IMR-90 (cell line): Measurements from ENCODE around the gene SERPINA1. TPM values are rescaled to one million over a fixed set of nuclear protein-coding genes. Genes with fewer than 3 reads are reported as not detected.

Experiments
- ATAC-seq: fragments of 200-7000 bp; cut with Tn5 transposase; 2 replicates; pipeline ENCODE4 v1.9.1; 2020; ENCODE audit warnings: low read depth, mild to moderate bottlenecking, moderate library complexity
- BruUV-seq: library from RNA; stranded (reverse); fragments of 400-500 nt; replicated peaks from 2 replicates; lab custom pipeline; 2021; lab: Mats Ljungman, UMichigan
- CTCF ChIA-PET: fragments of 300-600 bp; formaldehyde crosslinking; extraction: SDS; loops from one replicate; lab custom pipeline; 2021; ENCODE audit warnings: antibody characterized with exemption; lab: Yijun Ruan, JAX
- POLR2A ChIA-PET: fragments of 300-600 bp; sonication (Branson Sonifier 250); formaldehyde crosslinking; loops from one replicate; lab custom pipeline; 2022; ENCODE audit warnings: antibody characterized with exemption; ENCODE audit not compliant: unreplicated experiment; lab: Charles Lee
- DNase-seq: peaks from one replicate; pipeline ENCODE4 v3.0.0; 2013
- H2AFZ ChIP-seq: replicated peaks from 2 replicates; pipeline ENCODE3; 2013; ENCODE audit warnings: low read length, mild to moderate bottlenecking; ENCODE audit not compliant: poor library complexity
- H2AK5ac ChIP-seq: 2 replicates; pipeline ENCODE4 v1.6.1; 2013; ENCODE audit warnings: low read depth, low read length, inconsistent platforms
- H2AK9ac ChIP-seq: replicated peaks from 2 replicates; pipeline ENCODE3; 2013; ENCODE audit warnings: mild to moderate bottlenecking, low read depth, low read length, moderate library complexity; ENCODE audit not compliant: poor library complexity
- H2BK120ac ChIP-seq: 2 replicates; pipeline ENCODE4 v1.6.1; 2013; ENCODE audit warnings: low read depth, low read length, inconsistent platforms
- H2BK15ac ChIP-seq: 3 replicates; pipeline ENCODE4 v1.6.1; 2013; ENCODE audit warnings: low read depth, low read length, inconsistent platforms
- H2BK20ac ChIP-seq: 2 replicates; pipeline ENCODE4 v1.6.1; 2013; ENCODE audit warnings: low read depth, mild to moderate bottlenecking, inconsistent platforms, low read length, moderate library complexity
- H2BK5ac ChIP-seq: 2 replicates; pipeline ENCODE4 v1.6.1; 2013; ENCODE audit warnings: mild to moderate bottlenecking, low read depth, low read length, inconsistent platforms; ENCODE audit not compliant: poor library complexity, severe bottlenecking
- H3K14ac ChIP-seq: replicated peaks from 2 replicates; pipeline ENCODE4 v1.6.1; 2013; ENCODE audit warnings: low read depth, low read length, inconsistent platforms
- H3K18ac ChIP-seq: 2 replicates; pipeline ENCODE4 v1.6.1; 2013; ENCODE audit warnings: low read depth, low read length, control low read depth
- H3K23ac ChIP-seq: 2 replicates; pipeline ENCODE4 v1.6.1; 2013; ENCODE audit warnings: low read depth, low read length, inconsistent platforms
- H3K27ac ChIP-seq: 2 replicates; pipeline ENCODE4 v1.5.1; 2013; ENCODE audit warnings: mild to moderate bottlenecking, control low read depth, low read length; ENCODE audit not compliant: insufficient read depth
- H3K27me3 ChIP-seq: 2 replicates; pipeline ENCODE4 v1.6.1; 2013; ENCODE audit warnings: low read length; ENCODE audit not compliant: control insufficient read depth, insufficient read depth
- H3K36me3 ChIP-seq: 2 replicates; pipeline ENCODE4 v1.6.1; 2013; ENCODE audit warnings: low read length, mixed read lengths; ENCODE audit not compliant: control insufficient read depth, insufficient read depth
- H3K4ac ChIP-seq: 2 replicates; pipeline ENCODE4 v1.6.1; 2013; ENCODE audit warnings: low read depth, low read length, inconsistent platforms
- H3K4me1 ChIP-seq: 2 replicates; pipeline ENCODE4 v1.6.1; 2013; ENCODE audit warnings: low read length, mixed read lengths; ENCODE audit not compliant: control insufficient read depth, insufficient read depth
- H3K4me2 ChIP-seq: 2 replicates; pipeline ENCODE4 v1.6.1; 2013; ENCODE audit warnings: low read depth, mild to moderate bottlenecking, control low read depth, low read length, moderate library complexity
- H3K4me3 ChIP-seq: 2 replicates; pipeline ENCODE4 v1.5.1; 2013; ENCODE audit warnings: low read depth, mild to moderate bottlenecking, control low read depth, low read length, moderate library complexity; ENCODE audit not compliant: insufficient read depth
- H3K56ac ChIP-seq: 2 replicates; pipeline ENCODE4 v1.6.1; 2013; ENCODE audit warnings: low read length, inconsistent platforms; ENCODE audit not compliant: insufficient read depth; ENCODE audit errors: extremely low read depth
- H3K79me1 ChIP-seq, 2 experiments: 2 replicates each; pipeline ENCODE4 v1.6.1; 2013; ENCODE audit warnings: low read length in 2 of 2, inconsistent platforms in 1 of 2, low read depth in 1 of 2
- H3K9ac ChIP-seq: 2 replicates; pipeline ENCODE4 v1.6.1; 2013; ENCODE audit warnings: low read depth, low read length, control low read depth
- H3K9me1 ChIP-seq: 2 replicates; pipeline ENCODE4 v1.6.1; 2013; ENCODE audit warnings: low read length, inconsistent platforms; ENCODE audit not compliant: insufficient read depth
- H3K9me3 ChIP-seq: 2 replicates; pipeline ENCODE4 v1.6.1; 2013; ENCODE audit warnings: low read length; ENCODE audit not compliant: control insufficient read depth, insufficient read depth
- H4K20me1 ChIP-seq: 2 replicates; pipeline ENCODE4 v1.6.1; 2013; ENCODE audit warnings: low read length, inconsistent platforms; ENCODE audit not compliant: insufficient read depth
- H4K5ac ChIP-seq: 2 replicates; pipeline ENCODE4 v1.6.1; 2013; ENCODE audit warnings: mild to moderate bottlenecking, low read depth, low read length, control low read depth
- H4K8ac ChIP-seq, 2 experiments: 2 replicates each; pipeline ENCODE4 v1.6.1; 2013; ENCODE audit warnings: low read depth in 2 of 2, low read length in 2 of 2, control low read depth in 1 of 2, inconsistent platforms in 1 of 2
- H4K91ac ChIP-seq: 2 replicates; pipeline ENCODE4 v1.6.1; 2013; ENCODE audit warnings: low read depth, low read length, inconsistent platforms; ENCODE audit not compliant: insufficient read depth
- BHLHE40 ChIP-seq: fragments of 150-350 bp; IDR thresholded peaks from 2 replicates; pipeline ENCODE4 v1.6.1; 2016; ENCODE audit warnings: mild to moderate bottlenecking, low read depth, low read length
- CEBPB ChIP-seq: IDR thresholded peaks from 2 replicates; pipeline ENCODE4 v1.6.1; 2012; ENCODE audit warnings: low read depth, low read length, improper control_type of control experiment
- CHD1 ChIP-seq: IDR thresholded peaks from 2 replicates; pipeline ENCODE4 v1.6.1; 2012; ENCODE audit warnings: low read depth, low read length, improper control_type of control experiment
- CTCF ChIP-seq: conservative IDR thresholded peaks from 2 replicates; pipeline ENCODE4 v1.5.1; 2012; ENCODE audit warnings: mild to moderate bottlenecking, low read depth, low read length, improper control_type of control experiment
- FOS ChIP-seq: fragments of 150-350 bp; IDR thresholded peaks from 2 replicates; pipeline ENCODE4 v1.6.1; 2016; ENCODE audit warnings: low read depth, low read length
- MAZ ChIP-seq: IDR thresholded peaks from 2 replicates; pipeline ENCODE4 v1.6.1; 2012; ENCODE audit warnings: low read depth, mild to moderate bottlenecking, low read length, improper control_type of control experiment, moderate library complexity, borderline replicate concordance
- MXI1 ChIP-seq: IDR thresholded peaks from 2 replicates; pipeline ENCODE4 v1.6.1; 2012; ENCODE audit warnings: low read depth, mild to moderate bottlenecking, low read length, moderate library complexity, borderline replicate concordance
- POLR2A ChIP-seq: IDR thresholded peaks from 2 replicates; pipeline ENCODE4 v1.6.1; 2012; ENCODE audit warnings: mild to moderate bottlenecking, low read depth, low read length
- RAD21 ChIP-seq: IDR thresholded peaks from 2 replicates; pipeline ENCODE4 v1.6.1; 2012; ENCODE audit warnings: low read length, improper control_type of control experiment
- RCOR1 ChIP-seq: IDR thresholded peaks from 2 replicates; pipeline ENCODE4 v1.6.1; 2012; ENCODE audit warnings: mild to moderate bottlenecking, low read length, improper control_type of control experiment; ENCODE audit not compliant: insufficient replicate concordance
- RFX5 ChIP-seq: IDR thresholded peaks from 2 replicates; pipeline ENCODE4 v1.8.0; 2012; ENCODE audit warnings: low read depth, mild to moderate bottlenecking, low read length, moderate library complexity
- SMC3 ChIP-seq: fragments of 150-350 bp; IDR thresholded peaks from 2 replicates; pipeline ENCODE4 v1.6.1; 2016; ENCODE audit warnings: low read depth, mild to moderate bottlenecking, antibody characterized with exemption, low read length, moderate library complexity
- USF2 ChIP-seq: fragments of 150-350 bp; IDR thresholded peaks from 2 replicates; pipeline ENCODE4 v1.6.1; 2017; ENCODE audit warnings: mild to moderate bottlenecking, antibody characterized with exemption, low read length, low read depth
- WGBS, 2 experiments: methylation state at CpG; one replicate each; pipeline versions ENCODE4 v1.1.5 to v1.1.7; 2013; ENCODE audit warnings: missing lambda C conversion rate in 2 of 2; ENCODE audit not compliant: insufficient read length in 1 of 2; ENCODE audit errors: extremely low coverage in 2 of 2; 5-methylcytosine and 5-hydroxymethylcytosine counted together
- dilution Hi-C: fragments of 300-500 bp; cut with HindIII; formaldehyde crosslinking; loops from one replicate; pipeline ENCODE4 v1.14.3; 2018; ENCODE audit warnings: low sequenced_read_pairs; ENCODE audit not compliant: unreplicated experiment
- in situ Hi-C: fragments of 300-500 bp; cut with MboI; formaldehyde crosslinking; loops from 3 replicates; pipeline ENCODE4 v1.14.3; 2019; ENCODE audit warnings: low sequenced_read_pairs, inconsistent platforms, mixed read lengths
- intact Hi-C: fragments of 100-400 bp; cut with micrococcal nuclease; formaldehyde crosslinking; loops from 2 replicates; pipeline ENCODE4 v1.10.0; 2022
- polyA plus RNA-seq, 3 experiments: library from polyadenylated mRNA; depleted of rRNA; stranded (reverse); fragments of >200 nt; gene quantifications; 2 replicates each; pipeline ENCODE4 v1.2.3, GENCODE V29; 2012; ENCODE audit warnings: low replicate concordance in 1 of 3
- total RNA-seq: library from RNA; depleted of rRNA; stranded (reverse); fragments of >200 nt; gene quantifications from 2 replicates; pipeline ENCODE4 v1.2.3, GENCODE V29; 2012

SERPINA1 gene
- total and polyA plus RNA-seq, 2 of the 4 experiments (the other 2 are of a cell fraction), result 0.54 to 1.2 TPM

- no peaks in the 10 kb centered on the region; the same call in 1 of the 2 replicates for H3K4me1 ChIP-seq
- dilution Hi-C loops, result no loop called here
- H2AK9ac ChIP-seq, result no peak overlapping the region
- ChIA-PET POLR2A (no interaction called here), CTCF (no interaction called here)
- H2BK120ac ChIP-seq, result no peak overlapping the region
- no peak overlapping the region for H2AFZ ChIP-seq
- H3K56ac ChIP-seq, result no peak overlapping the region
- ATAC-seq, result no peak
- no peak overlapping the region for H4K91ac ChIP-seq
- no peak overlapping the region for H2BK15ac ChIP-seq
- no peak overlapping the region for H3K27ac ChIP-seq
- H3K9me1 ChIP-seq, result no peaks in the 10 kb centered on the region
- H3K23ac ChIP-seq, result no peak overlapping the region
- no peak overlapping the region for H4K8ac ChIP-seq
- H2BK20ac ChIP-seq, result no peak overlapping the region
- TF ChIP-seq CHD1, result no peak
- TF ChIP-seq RFX5, result no peak
- TF ChIP-seq RAD21, result no peak
- no peak for TF ChIP-seq BHLHE40
- no peak for TF ChIP-seq SMC3
- TF ChIP-seq POLR2A, result no peak
- TF ChIP-seq USF2, result no peak
- no peak for TF ChIP-seq RCOR1
- TF ChIP-seq MXI1, result no peak
- no peak for TF ChIP-seq CEBPB
- TF ChIP-seq FOS, result no peak
- no peak for TF ChIP-seq CTCF
- no peak for TF ChIP-seq MAZ
- no peak overlapping the region for H2AK5ac ChIP-seq
- intact Hi-C loops, result no loop called here
- in situ Hi-C loops, result no loop called here
- H4K20me1 ChIP-seq, result no peaks in the 10 kb centered on the region
- BruUV-seq, result no TSS peak
- H3K18ac ChIP-seq, result no peak overlapping the region
- H3K4ac ChIP-seq, result no peak overlapping the region
- no peak overlapping the region for H4K5ac ChIP-seq
- H3K4me2 ChIP-seq, result no peak overlapping the region
- no peak overlapping the region for H2BK5ac ChIP-seq
- no peaks in the 10 kb centered on the region for H3K9me3 ChIP-seq
- H3K9ac ChIP-seq, result no peak overlapping the region
- no peaks in the 10 kb centered on the region for H3K36me3 ChIP-seq
- H3K14ac ChIP-seq, result no peak overlapping the region
- H3K4me3 ChIP-seq, result no peak overlapping the region
- no peaks in the 10 kb centered on the region for H3K79me1 ChIP-seq
- H3K27me3 ChIP-seq, result no peaks in the 10 kb centered on the region; the same call in 1 of the 2 replicates
- DNase-seq, result no peak
- WGBS, 2 experiments, result 65% methylated on average over 2 of the region's 2 CpGs; no CpG with 5 or more reads in 1 of the 2 experiments
Observed at GRCh38 chr14:94404561-94404960, 16.2 kb upstream of the SERPINA1 start.
